Measurements from ENCODE around the gene FAM47E. TPM values are rescaled to one million over a fixed set of nuclear protein-coding genes. Genes with fewer than 3 reads are reported as not detected.
"Not testable (repeated sequence)": the region's sequence is repeated elsewhere in the genome, so short reads cannot be mapped to it uniquely, and the experiment has no call there.

The FAM47E gene
- total RNA-seq, 1 donor from 2014 or later, result 0.26 TPM

DNA sequence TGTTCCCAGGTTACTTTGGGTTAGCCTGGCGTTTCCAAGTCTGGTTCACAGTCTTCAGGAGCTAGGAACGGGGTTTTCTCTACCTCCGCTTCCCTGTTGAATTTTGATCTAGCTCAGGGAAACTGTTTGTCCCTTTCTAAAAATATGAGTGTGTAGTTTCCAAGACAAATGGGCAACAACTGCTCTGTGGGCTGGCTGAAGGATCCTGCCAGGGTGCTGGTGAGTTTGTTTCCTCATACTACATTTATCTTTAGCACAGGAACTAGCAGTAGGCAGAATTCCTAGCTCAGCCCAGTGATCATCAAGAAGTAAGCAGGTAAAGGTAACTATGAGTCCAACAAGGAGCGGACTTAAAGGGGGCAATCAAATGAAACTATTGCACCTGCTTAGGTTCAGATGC is 13.3 kb upstream of the FAM47E start:
- no peak overlapping the region for H3K4me3 ChIP-seq (ENCODE audit: low read depth, low read length)
- no peaks in the 10 kb centered on the region for H3K27me3 ChIP-seq (ENCODE audit: control insufficient read depth, insufficient read depth, low read length)
- FAIRE-seq (no peak), DNase-seq (ENCODE audit: low read depth) (no peak)
- TF ChIP-seq, protein P1, sequence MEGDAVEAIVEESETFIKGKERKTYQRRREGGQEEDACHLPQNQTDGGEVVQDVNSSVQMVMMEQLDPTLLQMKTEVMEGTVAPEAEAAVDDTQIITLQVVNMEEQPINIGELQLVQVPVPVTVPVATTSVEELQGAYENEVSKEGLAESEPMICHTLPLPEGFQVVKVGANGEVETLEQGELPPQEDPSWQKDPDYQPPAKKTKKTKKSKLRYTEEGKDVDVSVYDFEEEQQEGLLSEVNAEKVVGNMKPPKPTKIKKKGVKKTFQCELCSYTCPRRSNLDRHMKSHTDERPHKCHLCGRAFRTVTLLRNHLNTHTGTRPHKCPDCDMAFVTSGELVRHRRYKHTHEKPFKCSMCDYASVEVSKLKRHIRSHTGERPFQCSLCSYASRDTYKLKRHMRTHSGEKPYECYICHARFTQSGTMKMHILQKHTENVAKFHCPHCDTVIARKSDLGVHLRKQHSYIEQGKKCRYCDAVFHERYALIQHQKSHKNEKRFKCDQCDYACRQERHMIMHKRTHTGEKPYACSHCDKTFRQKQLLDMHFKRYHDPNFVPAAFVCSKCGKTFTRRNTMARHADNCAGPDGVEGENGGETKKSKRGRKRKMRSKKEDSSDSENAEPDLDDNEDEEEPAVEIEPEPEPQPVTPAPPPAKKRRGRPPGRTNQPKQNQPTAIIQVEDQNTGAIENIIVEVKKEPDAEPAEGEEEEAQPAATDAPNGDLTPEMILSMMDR (IDR thresholded peaks at IDR 0.05; ENCODE audit: insufficient read depth, low read length, severe bottlenecking), result no peak
- H3K36me3 ChIP-seq (ENCODE audit: control insufficient read depth, insufficient read depth, low read length), result no peaks in the 10 kb centered on the region

DNA sequence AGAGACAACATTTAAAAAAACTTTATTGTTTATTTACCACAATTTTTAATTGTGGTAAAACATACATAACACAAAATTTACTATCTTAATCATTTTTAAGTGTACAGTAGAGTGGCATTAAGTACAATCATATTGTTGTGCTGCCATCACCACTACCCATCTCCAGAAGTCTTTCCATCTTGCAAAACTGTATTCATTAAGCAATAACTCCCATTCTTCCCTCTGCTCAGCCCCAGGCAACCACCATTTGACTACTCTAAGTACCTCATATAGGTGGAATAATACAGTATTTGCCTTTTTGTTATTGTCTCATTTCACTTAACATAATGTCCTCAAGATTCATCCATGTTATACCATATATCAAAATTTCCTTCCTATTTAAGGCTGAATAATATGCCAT is 12.8 kb upstream of the FAM47E start:
- Histone ChIP-seq H3K36me3 (ENCODE audit: control insufficient read depth, insufficient read depth, low read length) (no peaks in the 10 kb centered on the region), H3K4me3 (ENCODE audit: low read depth, low read length) (no peak overlapping the region), H3K27me3 (ENCODE audit: control insufficient read depth, insufficient read depth, low read length) (no peaks in the 10 kb centered on the region)
- TF ChIP-seq, protein P1 (IDR thresholded peaks at IDR 0.05; ENCODE audit: insufficient read depth, low read length, severe bottlenecking), result no peak
- FAIRE-seq (no peak), DNase-seq (ENCODE audit: low read depth) (no peak)

DNA sequence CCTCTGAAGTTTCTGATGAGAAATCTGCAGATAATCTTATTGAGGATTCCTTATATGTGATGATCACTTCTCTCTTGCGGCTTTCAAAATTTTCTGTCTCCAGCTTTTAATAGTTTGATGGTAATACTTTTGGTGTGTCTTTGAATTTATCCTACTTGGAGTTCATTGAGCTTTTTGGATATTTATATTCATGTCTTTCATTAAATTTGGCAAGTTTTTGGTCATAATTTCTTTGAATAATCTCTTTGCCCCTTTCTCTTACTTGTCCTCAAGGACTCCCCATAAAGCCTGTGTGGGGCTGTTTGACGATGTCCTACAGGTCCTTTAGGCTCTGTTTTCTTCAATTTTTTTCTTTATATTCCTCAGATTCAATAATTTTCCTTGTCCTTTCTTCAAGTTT is 11.3 kb upstream of the FAM47E start:
- no peaks in the 10 kb centered on the region for H3K27me3 ChIP-seq (ENCODE audit: control insufficient read depth, insufficient read depth, low read length)
- no peak for FAIRE-seq
- no peaks in the 10 kb centered on the region for H3K36me3 ChIP-seq (ENCODE audit: control insufficient read depth, insufficient read depth, low read length)
- no peak for DNase-seq (ENCODE audit: low read depth)
- TF ChIP-seq, protein P1 (IDR thresholded peaks at IDR 0.05; ENCODE audit: insufficient read depth, low read length, severe bottlenecking), result no peak
- H3K4me3 ChIP-seq (ENCODE audit: low read depth, low read length), result no peak overlapping the region

DNA sequence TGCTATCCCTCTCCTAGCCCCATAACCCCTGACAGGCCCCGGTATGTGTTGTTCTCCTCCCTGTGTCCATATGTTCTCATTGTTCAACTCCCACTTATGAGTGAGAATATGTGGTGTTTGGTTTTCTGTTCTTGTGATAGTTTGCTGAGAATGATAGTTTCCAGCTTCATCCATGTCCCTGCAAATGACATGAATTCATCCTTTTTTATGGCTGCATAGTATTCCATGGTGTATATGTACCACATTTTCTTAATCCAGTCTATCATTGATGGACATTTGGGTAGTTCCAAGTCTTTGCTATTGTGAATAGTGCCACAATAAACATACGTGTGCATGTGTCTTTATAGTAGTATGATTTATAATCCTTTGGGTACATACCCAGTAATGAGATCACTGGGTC is 7.6 kb upstream of the FAM47E start:
- not testable (repeated sequence) for FAIRE-seq; DNase-seq (ENCODE audit: low read depth); H3K27me3 ChIP-seq (ENCODE audit: control insufficient read depth, insufficient read depth, low read length); H3K36me3 ChIP-seq (ENCODE audit: control insufficient read depth, insufficient read depth, low read length); H3K4me3 ChIP-seq (ENCODE audit: low read depth, low read length)

DNA sequence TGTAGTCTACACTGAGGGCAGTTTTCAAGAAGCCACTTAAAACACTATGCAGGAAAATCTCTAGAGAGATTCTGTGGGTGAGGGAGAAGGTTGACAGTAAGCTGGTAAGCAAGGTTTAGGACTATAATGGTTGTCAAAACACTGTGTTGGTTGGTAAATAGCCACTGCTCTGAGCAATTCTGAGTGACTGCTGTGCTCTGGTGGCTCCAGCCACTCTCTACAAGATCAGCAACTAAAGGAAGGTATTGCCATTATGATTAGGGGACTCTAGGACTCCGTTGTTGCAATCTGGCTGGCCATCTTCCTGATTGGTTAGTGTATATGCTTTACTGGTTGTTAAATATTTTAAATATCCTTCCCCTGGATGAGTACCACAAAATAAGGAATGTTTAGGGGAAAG is 5.5 kb upstream of the FAM47E start:
- H3K4me3 ChIP-seq (ENCODE audit: low read depth, low read length), result no peak overlapping the region
- FAIRE-seq (peak; percentile 73), DNase-seq (ENCODE audit: low read depth) (no peak)
- TF ChIP-seq, protein P1 (IDR thresholded peaks at IDR 0.05; ENCODE audit: insufficient read depth, low read length, severe bottlenecking), result peak; percentile 10
- no peaks in the 10 kb centered on the region for H3K36me3 ChIP-seq (ENCODE audit: control insufficient read depth, insufficient read depth, low read length)
- H3K27me3 ChIP-seq (ENCODE audit: control insufficient read depth, insufficient read depth, low read length), result no peaks in the 10 kb centered on the region

DNA sequence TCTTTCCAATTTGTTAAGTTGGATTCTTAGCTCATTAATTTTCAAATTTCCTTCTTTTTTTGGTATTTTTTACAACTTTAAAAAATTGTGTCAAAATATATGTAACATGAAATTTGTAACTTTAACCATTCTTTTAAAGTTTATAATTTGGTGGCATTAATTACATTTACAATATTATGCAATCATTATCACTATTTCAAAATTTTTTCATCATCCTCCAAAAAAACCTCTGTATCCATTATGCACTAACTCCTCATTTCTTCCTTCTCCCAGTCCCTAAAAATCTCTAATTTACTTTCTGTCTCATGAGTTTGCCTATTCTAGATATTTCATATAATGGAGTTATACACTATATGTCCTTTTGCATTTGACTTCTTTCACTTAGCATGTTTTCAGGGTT is 4.7 kb upstream of the FAM47E start:
- H3K27me3 ChIP-seq (ENCODE audit: control insufficient read depth, insufficient read depth, low read length), result no peaks in the 10 kb centered on the region
- FAIRE-seq, result no peak

More for the DNA sequence above, 4.7 kb upstream of the FAM47E start:
- Histone ChIP-seq H3K36me3 (ENCODE audit: control insufficient read depth, insufficient read depth, low read length) (no peaks in the 10 kb centered on the region), H3K4me3 (ENCODE audit: low read depth, low read length) (no peak overlapping the region)
- TF ChIP-seq, protein P1 (IDR thresholded peaks at IDR 0.05; ENCODE audit: insufficient read depth, low read length, severe bottlenecking), result no peak
- DNase-seq (ENCODE audit: low read depth), result no peak
